ENCODE data around the gene MAPKAPK3.

The MAPKAPK3 gene

GRCh38 chr3:50617096-50617791 lies at the start of gene MAPKAPK3:
Gene MAPKAPK3, plus strand, starts transcription at chr3:50617151. Its CDS starts 415 bp downstream, at chr3:50617566.
- no peak for DNase-seq (ENCODE audit: low read depth in 2 of 2)

GRCh38 chr3:50567386-50568167 lies 49.4 kb upstream of the MAPKAPK3 start, which contains the start of gene C3orf18:
Gene C3orf18, minus strand, starts transcription at chr3:50567747. Its CDS starts 2,048 bp downstream, at chr3:50565699.
- peak; percentile 91 to 97 for DNase-seq (ENCODE audit: low read depth in 2 of 2)

GRCh38 chr3:50568947-50569749 lies 47.8 kb upstream of the MAPKAPK3 start, which contains the start of gene HEMK1:
Gene HEMK1, plus strand, starts transcription at chr3:50569522. Its CDS starts 1,583 bp downstream, at chr3:50571105.
- peak; percentile 97 to 98 for DNase-seq (ENCODE audit: low read depth in 2 of 2)

- DNase-seq (ENCODE audit: low read depth in 2 of 2), result no peak
Measured at GRCh38 chr3:50570508-50571279, 46.3 kb upstream of the MAPKAPK3 start.

- no peak for DNase-seq (ENCODE audit: low read depth in 2 of 2)
Measured at GRCh38 chr3:50571486-50571885, 45.5 kb upstream of the MAPKAPK3 start.

- peak; percentile 71 to 76 for DNase-seq (ENCODE audit: low read depth in 2 of 2)
Measured at GRCh38 chr3:50572158-50572557, 44.8 kb upstream of the MAPKAPK3 start.

- DNase-seq (ENCODE audit: low read depth in 2 of 2), result peak in 1 of 2 donors; percentile 59
Measured at GRCh38 chr3:50572801-50573371, 44.1 kb upstream of the MAPKAPK3 start.

GRCh38 chr3:50573566-50574443 lies 43.1 kb upstream of the MAPKAPK3 start:
- peak; percentile 54 to 72 for DNase-seq (ENCODE audit: low read depth in 2 of 2)

- DNase-seq (ENCODE audit: low read depth in 2 of 2), result no peak
Measured at GRCh38 chr3:50574444-50574831, 42.5 kb upstream of the MAPKAPK3 start.

GRCh38 chr3:50575372-50575771 lies 41.6 kb upstream of the MAPKAPK3 start:
- DNase-seq (ENCODE audit: low read depth in 2 of 2), result no peak

- DNase-seq (ENCODE audit: low read depth in 2 of 2), result no peak
Measured at GRCh38 chr3:50577348-50577747, 39.6 kb upstream of the MAPKAPK3 start.

- DNase-seq (ENCODE audit: low read depth in 2 of 2), result no peak
Measured at GRCh38 chr3:50580683-50581458, 36.1 kb upstream of the MAPKAPK3 start.

GRCh38 chr3:50581459-50581842 lies 35.5 kb upstream of the MAPKAPK3 start:
- no peak for DNase-seq (ENCODE audit: low read depth in 2 of 2)

- DNase-seq (ENCODE audit: low read depth in 2 of 2), result no peak
Measured at GRCh38 chr3:50582083-50582482, 34.9 kb upstream of the MAPKAPK3 start.

- no peak for DNase-seq (ENCODE audit: low read depth in 2 of 2)
Measured at GRCh38 chr3:50583897-50584296, 33.1 kb upstream of the MAPKAPK3 start.

- no peak for DNase-seq (ENCODE audit: low read depth in 2 of 2)
Measured at GRCh38 chr3:50584391-50584790, 32.6 kb upstream of the MAPKAPK3 start.

GRCh38 chr3:50585919-50586762 lies 30.8 kb upstream of the MAPKAPK3 start:
- no peak for DNase-seq (ENCODE audit: low read depth in 2 of 2)

GRCh38 chr3:50586763-50587070 lies 30.2 kb upstream of the MAPKAPK3 start:
- no peak for DNase-seq (ENCODE audit: low read depth in 2 of 2)

Data from stimulated activated CD4-positive, alpha-beta T cell treated with anti-CD3 and anti-CD28 coated beads, Interleukin-4, amount 100 ng/mL, for 48 hours (primary cell).